ENCODE data around the gene MCU.
"Not testable (repeated sequence)": the region's sequence is repeated elsewhere in the genome, so short reads cannot be mapped to it uniquely, and the experiment has no call there.

MCU gene

DNA sequence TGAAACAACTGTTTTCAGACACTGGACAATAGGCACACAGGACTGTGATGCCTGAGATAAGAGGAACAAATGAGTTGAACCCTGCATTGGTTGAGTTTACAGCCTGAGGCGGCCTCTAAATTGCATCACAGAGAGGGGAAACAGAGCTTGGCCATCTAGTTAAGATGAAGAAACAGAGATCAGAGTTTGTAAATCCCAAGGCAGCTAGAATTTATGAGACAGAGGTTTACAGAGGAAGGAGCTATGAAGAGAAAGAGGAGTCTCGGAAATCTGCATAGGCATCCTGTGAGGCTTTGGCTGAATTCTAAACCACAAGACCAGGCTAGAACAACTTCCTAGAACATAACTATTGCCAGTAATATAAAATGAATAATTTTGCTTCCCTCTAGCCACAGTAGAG is 160.6 kb downstream of the MCU start:
- DNase-seq: no peak

DNA sequence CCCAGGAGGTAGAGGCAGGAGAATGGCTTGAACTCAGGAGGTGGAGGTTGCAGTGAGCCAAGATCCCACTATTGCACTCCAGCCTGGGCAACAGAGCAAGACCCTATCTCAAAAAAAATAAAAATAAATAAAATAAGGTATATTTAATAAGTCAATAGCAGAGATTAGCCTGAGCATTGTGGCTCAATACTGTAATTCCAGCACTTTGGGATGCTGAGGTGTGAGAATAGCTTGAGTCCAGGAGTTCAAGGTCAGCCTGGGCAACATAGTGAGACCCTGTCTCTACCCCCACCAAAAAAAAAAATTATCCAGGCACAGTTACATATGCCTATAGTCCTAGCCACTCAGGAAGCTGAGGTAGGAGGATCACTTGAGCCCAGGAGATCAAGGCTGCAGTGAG is 163.2 kb downstream of the MCU start:
- no peak for DNase-seq

DNA sequence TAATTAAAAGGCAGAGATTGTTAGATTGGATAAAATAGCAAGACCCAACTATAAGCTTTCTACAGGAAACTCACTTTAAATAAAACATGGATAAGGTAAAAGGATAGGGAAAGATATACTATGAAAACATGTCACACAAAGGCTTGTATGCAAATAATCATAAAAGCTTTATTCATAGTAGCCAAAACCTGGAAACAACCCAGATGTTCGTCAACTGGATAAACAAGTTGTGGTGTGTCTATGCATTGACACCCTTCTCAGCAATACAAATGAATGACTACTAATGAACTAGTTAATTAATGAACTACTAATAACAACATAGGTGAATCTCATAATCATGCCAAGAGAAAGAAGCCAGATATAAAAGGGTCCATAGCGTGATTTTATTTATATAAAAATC is 163.8 kb downstream of the MCU start:
- DNase-seq: no peak

DNA sequence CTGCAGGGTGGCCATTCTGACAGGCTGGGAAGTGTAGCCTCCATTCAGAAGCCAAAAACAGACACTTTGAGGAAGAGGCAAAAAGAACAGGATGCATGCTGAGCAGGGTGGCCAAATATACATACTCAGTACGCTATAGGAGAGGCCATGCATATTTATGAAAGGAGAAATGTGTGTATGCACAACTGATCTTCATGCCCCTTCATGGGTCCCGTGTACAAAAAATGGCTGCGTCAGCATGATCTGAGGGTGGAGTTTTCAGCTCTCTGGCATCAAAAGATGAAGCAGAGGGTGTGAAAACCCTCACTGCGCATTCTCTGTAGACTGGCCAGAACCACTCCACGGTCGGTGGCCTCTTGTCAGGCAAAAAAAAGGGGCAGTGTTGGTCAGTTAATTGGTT is 166.1 kb downstream of the MCU start:
- DNase-seq: no peak

DNA sequence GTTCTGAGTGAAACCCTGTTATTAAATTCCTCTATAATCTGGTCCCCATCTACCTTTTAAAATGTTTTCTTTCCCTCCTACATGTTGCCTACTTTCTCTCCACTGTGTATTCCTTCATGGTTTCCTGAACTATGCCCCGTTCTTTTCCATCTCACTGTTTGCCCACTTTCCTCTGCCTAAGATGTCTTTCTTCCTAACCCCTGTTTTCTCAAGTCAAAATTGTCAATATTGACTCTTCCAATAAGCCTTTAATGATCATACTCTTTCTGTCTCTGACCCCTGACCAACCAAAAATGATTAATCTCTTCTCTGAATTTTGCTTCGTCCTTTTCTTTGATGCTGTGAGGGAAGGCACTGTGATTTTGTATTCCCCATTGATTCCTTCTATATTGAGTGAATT is 171.0 kb downstream of the MCU start:
- DNase-seq: no peak

- no peak for DNase-seq
These were observed 183.5 kb downstream of the MCU start for GRCh38 chr10:72875250-72876055.

DNA sequence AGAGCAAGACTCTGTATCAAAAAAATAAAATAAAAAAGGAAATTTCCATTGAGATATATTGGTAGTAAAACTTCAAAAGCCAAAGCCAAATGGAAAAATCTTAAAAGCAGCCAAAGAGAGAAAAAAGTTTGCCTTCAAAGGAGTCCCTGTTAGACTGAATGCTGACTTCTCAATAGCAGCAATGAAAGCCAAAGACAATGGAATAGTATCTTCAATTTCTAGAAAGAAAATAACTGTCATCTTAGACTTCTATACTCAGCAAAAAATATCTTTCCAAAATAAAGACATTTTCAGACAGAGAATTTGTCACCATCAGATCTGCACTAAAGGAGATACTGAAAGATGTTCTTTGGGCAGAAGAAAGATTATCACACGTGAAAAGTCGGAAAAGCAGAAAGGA is 187.3 kb downstream of the MCU start:
- DNase-seq: no peak

- no peak for DNase-seq
These were observed 189.3 kb downstream of the MCU start for GRCh38 chr10:72881291-72881690.

DNA sequence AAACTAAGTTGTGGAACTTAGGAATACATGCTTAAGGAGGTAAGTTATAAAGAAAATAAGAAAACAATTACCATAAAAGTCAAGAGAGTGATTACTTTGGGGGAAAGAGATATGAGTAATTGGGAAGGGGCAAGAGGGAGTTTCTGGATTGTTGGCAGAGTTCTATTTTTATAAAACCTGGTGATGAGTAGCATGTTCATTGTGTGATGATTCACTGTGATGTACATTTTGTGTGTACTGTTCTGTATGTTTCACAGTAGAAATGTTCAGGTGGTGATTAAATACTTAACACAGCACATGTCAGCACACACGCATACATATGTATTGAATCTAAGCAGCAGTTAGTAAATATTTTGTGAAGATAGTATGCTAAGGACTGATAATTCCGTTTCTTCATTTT is 191.9 kb downstream of the MCU start:
- DNase-seq: no peak

DNA sequence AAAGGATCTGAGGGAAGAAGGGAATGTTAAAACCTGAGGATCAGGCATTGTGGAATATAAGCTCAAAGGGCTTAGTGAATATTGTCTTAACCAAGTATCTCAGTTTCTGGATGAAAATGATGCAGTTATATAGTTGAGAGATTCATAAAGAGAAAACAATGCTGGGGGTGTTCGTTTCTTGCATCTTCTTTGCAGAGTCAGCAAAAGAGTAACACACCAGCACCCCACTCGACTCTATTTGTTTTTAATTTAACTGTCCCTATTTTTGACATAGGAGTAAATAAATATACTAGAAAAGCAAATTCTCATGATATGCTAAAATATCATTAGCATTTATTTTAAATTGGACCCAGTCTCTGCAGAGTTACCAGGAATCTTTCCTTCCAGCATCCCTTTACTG is 194.0 kb downstream of the MCU start:
- no peak for DNase-seq

DNA sequence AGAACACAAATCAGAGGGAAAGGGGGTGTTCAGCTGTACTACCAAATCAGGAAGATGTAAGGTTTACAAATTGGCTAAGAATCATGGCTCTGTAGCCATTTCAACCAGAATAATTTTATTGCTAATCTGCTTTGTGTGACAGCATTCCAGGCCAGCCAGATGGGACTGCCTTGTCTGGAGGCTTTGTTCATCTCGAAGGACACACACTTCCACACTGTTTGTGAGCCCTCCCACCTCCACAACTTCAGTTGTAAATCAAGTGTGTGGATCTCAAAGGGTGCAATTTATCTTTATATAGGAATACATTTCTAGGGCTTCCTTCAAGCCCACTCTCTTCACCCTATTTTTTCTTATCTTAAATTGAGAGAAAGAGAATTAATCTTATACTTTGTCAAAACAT is 194.7 kb downstream of the MCU start:
- DNase-seq: no peak

DNA sequence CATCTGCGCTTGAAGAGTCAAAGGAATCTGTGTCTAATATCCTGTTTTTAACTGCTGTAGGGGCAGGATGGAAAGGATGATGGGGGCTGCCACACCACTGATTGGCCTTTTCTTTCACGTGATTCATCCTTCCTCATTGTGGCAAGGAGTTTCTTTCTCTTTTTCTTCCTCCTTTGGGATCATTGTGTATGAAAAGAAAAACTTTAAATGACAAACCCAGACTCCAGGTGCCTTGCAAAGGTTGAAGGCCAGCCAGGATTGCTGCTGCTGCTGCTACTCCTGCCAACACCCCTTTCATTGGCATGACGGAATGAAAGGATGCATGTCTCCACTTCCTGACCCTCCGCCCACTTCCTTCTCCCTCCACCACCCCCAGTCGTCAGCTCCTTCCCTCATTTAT is 195.1 kb downstream of the MCU start:
- no peak for DNase-seq

GRCh38 chr10:72888151-72888638 is 196.3 kb downstream of the MCU start:
- DNase-seq: no peak

- peak; percentile 41 for DNase-seq
These were observed 197.5 kb downstream of the MCU start for GRCh38 chr10:72889391-72889831.

DNA sequence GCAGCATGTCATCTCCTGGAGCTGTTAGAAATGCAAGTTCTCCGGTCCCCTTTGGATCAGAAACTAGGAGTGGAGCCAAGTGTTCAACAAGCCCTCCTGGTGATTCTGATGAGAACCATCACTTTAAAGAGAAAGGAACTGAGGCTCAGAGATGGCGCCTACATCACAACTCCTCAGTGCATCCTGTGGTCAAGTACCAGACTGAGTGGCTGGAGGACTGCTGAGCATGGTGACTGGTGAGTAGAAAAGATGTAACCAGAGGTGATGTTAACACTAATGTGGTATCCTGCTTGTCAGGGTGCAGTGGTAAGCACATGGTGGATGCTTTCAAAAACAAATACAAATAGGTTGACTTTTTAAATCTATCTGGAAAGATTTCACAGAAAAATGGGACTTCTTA is 198.1 kb downstream of the MCU start:
- no peak for DNase-seq

- no peak for DNase-seq
These were observed 201.3 kb downstream of the MCU start, which contains the start of gene OIT3 for GRCh38 chr10:72893136-72893798. Gene OIT3, plus strand, starts transcription at chr10:72893739. Its CDS starts 60 bp downstream, at chr10:72893799.

DNA sequence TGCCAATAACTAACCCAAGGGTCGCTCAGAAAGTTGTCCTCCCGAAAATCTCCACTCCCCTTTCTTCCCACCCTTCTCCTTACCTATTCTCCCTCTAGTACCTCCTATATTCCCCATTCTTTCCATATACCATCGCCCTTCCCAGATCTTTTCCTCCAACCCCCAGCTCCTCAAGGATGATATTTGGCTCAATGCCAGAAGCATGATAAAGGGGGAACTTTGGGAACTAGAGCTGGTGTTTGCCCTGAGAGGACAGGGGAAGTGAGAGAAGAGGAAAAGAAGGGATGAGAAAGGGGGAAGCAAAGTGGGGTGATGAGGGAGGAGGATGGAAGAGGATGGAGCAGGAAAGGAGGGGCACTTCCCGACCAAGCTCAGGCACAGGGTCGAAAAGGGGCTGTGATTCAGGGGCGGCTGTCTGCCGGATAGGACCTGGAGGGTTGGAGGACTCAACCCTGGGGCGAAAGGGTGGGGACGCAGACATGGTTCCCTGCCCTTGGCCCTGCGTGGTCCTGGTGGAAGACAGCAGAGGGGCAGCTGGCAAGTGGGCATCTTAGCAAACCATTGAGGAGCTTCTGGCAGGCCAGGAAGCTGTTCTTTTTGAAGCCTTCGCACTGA is 203.4 kb downstream of the MCU start:
- DNase-seq: no peak

- DNase-seq: no peak
These were observed 206.7 kb downstream of the MCU start for GRCh38 chr10:72898616-72899015.

- no peak for DNase-seq
These were observed 207.6 kb downstream of the MCU start for GRCh38 chr10:72899545-72899944.

DNA sequence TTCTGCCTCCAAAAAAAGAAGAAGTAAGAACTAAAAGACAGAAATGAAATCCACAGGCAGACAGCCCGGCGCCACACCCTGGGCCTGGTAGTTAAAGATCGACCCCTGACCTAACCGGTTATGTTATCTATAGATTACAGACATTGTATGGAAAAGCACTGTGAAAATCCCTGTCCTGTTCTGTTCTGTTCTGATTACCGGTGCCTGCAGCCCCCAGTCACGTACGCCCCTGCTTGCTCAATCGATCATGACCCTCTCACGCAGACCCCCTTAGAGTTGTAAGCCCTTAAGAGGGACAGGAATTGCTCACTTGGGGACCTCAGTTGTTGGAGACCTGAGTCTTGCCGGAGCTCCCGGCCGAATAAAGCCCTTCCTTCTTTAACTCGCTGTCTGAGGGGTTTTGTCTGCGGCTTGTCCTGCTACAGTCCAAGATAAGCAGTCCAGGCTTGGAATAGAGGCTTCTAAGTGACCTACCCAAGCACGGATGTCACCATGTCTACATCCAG is 212.1 kb downstream of the MCU start:
- DNase-seq: not testable (repeated sequence)

DNA sequence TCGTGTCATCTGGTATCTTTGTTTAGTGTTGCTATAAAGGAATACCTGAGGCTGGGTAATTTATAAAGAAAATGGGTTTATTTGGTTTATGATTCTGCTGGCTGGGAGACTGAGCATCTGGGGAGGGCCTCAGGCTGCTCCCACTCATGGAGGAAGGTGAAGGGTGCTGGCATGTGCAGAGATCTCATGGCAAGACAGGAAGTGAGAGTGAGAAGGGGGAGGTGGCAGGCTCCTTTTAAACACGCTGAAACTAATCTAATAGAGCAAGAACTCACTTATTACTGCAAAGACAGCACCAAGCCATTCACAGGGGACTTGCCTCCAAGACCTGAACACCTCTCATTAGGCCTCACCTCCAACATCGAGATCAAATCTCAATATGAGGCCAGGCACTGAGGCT is 212.9 kb downstream of the MCU start:
- DNase-seq: no peak

DNA sequence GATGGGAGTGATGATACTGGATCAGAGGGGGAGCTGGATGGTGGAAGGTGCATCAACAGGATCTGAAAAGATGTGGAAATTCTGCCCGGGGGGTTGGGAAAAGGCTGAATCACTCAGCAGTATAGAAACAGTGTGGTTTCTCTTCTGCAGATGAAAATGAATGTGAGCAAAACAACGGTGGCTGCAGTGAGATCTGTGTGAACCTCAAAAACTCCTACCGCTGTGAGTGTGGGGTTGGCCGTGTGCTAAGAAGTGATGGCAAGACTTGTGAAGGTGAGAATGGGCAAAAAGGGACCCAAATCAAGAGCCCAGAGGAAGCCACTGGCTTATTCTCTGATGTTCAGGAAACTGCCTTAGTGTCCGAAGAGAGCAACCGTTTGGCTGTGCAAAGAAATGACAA is 214.5 kb downstream of the MCU start:
- DNase-seq: no peak

DNA sequence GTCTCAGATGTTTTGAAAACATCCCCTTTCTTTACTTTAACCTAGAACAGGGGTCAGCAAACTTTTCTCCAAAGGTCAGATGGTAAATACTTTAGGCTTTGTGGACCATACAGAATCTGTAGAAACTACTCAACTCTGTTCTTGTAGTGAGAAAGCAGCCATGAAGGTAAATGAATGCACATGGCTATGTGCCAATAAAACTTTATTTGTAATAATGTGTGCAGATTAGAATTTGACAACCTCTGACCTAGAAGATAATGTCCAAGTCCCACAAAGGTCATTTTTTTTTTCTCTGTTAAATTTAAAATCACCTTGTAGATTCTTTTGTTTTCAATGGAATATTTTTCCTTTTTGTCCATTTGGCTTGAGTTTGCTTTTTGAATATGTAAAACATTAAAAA is 218.8 kb downstream of the MCU start:
- DNase-seq: no peak

DNA sequence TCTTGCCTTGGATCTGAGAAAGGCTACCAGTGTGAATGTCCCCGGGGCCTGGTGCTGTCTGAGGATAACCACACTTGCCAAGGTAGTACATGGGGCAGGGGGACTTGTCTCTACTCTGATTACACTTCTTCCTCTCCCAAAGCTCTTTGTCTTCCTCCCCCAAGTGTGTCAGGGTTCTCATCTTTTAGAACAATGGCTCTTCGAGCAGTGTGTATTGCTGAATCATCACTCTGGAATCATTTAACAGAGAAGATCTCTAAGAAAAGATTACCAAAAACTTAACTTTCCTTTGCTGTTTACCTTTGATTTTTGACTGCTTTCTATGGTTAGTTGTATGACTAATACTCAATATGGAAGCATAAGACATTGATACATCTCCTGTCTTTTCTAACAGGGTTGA is 219.8 kb downstream of the MCU start:
- no peak for DNase-seq

All from DMS 273 treated with DMSO at 0.1 percent for 48 hours (cell line).